ENCODE data around the gene CERS3. TPM values are rescaled to one million over a fixed set of nuclear protein-coding genes. Genes with fewer than 3 reads are reported as not detected.

Gene CERS3
- total RNA-seq, 1 experiment from 2014 or later, result not detected

GRCh38 chr15:100468285-100468684 lies 60.5 kb downstream of the CERS3 start:
- no TSS peak for BruUV-seq (replicated peaks)
- Histone ChIP-seq H3K27ac (ENCODE audit: low read depth, low read length, poor library complexity, severe bottlenecking) (no peak overlapping the region), H3K9me3 (ENCODE audit: low read depth, low read length, poor library complexity, severe bottlenecking) (no peaks in the 10 kb centered on the region), H3K4me3 (ENCODE audit: low read depth, low read length, poor library complexity, severe bottlenecking) (no peak overlapping the region), H3K27me3 (replicated peaks; ENCODE audit: insufficient read depth, low read depth, low read length, poor library complexity) (no peaks in the 10 kb centered on the region), H3K36me3 (ENCODE audit: insufficient read depth, low read length, poor library complexity, severe bottlenecking) (no peaks in the 10 kb centered on the region), H3K4me1 (ENCODE audit: insufficient read depth, low read length, poor library complexity, severe bottlenecking) (no peaks in the 10 kb centered on the region)
- no peak for TF ChIP-seq EZH2 (IDR thresholded peaks at IDR 0.05; ENCODE audit: borderline replicate concordance, low read depth, low read length, poor library complexity, severe bottlenecking)
- TF ChIP-seq, protein P1, sequence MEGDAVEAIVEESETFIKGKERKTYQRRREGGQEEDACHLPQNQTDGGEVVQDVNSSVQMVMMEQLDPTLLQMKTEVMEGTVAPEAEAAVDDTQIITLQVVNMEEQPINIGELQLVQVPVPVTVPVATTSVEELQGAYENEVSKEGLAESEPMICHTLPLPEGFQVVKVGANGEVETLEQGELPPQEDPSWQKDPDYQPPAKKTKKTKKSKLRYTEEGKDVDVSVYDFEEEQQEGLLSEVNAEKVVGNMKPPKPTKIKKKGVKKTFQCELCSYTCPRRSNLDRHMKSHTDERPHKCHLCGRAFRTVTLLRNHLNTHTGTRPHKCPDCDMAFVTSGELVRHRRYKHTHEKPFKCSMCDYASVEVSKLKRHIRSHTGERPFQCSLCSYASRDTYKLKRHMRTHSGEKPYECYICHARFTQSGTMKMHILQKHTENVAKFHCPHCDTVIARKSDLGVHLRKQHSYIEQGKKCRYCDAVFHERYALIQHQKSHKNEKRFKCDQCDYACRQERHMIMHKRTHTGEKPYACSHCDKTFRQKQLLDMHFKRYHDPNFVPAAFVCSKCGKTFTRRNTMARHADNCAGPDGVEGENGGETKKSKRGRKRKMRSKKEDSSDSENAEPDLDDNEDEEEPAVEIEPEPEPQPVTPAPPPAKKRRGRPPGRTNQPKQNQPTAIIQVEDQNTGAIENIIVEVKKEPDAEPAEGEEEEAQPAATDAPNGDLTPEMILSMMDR (conservative IDR thresholded peaks at IDR 0.05; ENCODE audit: low read depth, low read length), result no peak
- intact Hi-C loops (cut with micrococcal nuclease; ENCODE audit: unreplicated experiment), result no loop called here
- ChIA-PET POLR2A (ENCODE audit: low non-redundant PET) (no interaction called here), CTCF (no interaction called here)
- DNase-seq (ENCODE audit: low spot score), result no peak

GRCh38 chr15:100466073-100466472 lies 62.7 kb downstream of the CERS3 start:
- ChIA-PET POLR2A (ENCODE audit: low non-redundant PET) (no interaction called here), CTCF (no interaction called here)
- H3K9me3 ChIP-seq (ENCODE audit: low read depth, low read length, poor library complexity, severe bottlenecking), result no peaks in the 10 kb centered on the region
- no TSS peak for BruUV-seq (replicated peaks)
- no peaks in the 10 kb centered on the region for H3K4me1 ChIP-seq (ENCODE audit: insufficient read depth, low read length, poor library complexity, severe bottlenecking)
- H3K27me3 ChIP-seq (replicated peaks; ENCODE audit: insufficient read depth, low read depth, low read length, poor library complexity), result no peaks in the 10 kb centered on the region
- no peak overlapping the region for H3K27ac ChIP-seq (ENCODE audit: low read depth, low read length, poor library complexity, severe bottlenecking)
- H3K4me3 ChIP-seq (ENCODE audit: low read depth, low read length, poor library complexity, severe bottlenecking), result no peak overlapping the region
- DNase-seq (ENCODE audit: low spot score), result no peak
- H3K36me3 ChIP-seq (ENCODE audit: insufficient read depth, low read length, poor library complexity, severe bottlenecking), result no peaks in the 10 kb centered on the region
- TF ChIP-seq, protein P1 (conservative IDR thresholded peaks at IDR 0.05; ENCODE audit: low read depth, low read length), result no peak
- no peak for TF ChIP-seq EZH2 (IDR thresholded peaks at IDR 0.05; ENCODE audit: borderline replicate concordance, low read depth, low read length, poor library complexity, severe bottlenecking)
- intact Hi-C loops (cut with micrococcal nuclease; ENCODE audit: unreplicated experiment), result no loop called here

DNA sequence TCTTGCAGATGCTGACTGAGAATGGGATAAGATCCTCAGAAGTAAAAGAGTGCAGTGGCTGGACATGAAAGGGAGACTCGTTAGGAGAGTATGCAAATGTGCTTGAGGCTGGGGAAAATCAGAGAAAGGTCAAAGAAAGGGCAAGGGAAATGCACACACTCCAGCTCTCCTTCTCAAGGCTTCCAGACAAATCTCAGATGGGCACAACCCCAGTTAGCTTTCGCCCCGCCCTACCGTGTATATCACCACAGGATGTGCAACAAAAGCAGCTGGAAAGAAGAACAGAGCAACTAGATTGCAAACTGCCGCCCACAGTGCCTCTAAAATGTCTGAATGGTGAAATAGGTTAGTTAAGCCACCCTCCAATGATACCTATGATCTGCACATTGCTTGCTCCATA lies 63.9 kb downstream of the CERS3 start:
- TF ChIP-seq, protein P1 (conservative IDR thresholded peaks at IDR 0.05; ENCODE audit: low read depth, low read length), result no peak
- no peak for TF ChIP-seq EZH2 (IDR thresholded peaks at IDR 0.05; ENCODE audit: borderline replicate concordance, low read depth, low read length, poor library complexity, severe bottlenecking)
- no peaks in the 10 kb centered on the region for H3K4me1 ChIP-seq (ENCODE audit: insufficient read depth, low read length, poor library complexity, severe bottlenecking)
- H3K27ac ChIP-seq (ENCODE audit: low read depth, low read length, poor library complexity, severe bottlenecking), result no peak overlapping the region
- BruUV-seq (replicated peaks), result no TSS peak
- intact Hi-C loops (cut with micrococcal nuclease; ENCODE audit: unreplicated experiment), result no loop called here
- H3K9me3 ChIP-seq (ENCODE audit: low read depth, low read length, poor library complexity, severe bottlenecking), result no peaks in the 10 kb centered on the region
- no peaks in the 10 kb centered on the region for H3K36me3 ChIP-seq (ENCODE audit: insufficient read depth, low read length, poor library complexity, severe bottlenecking)
- no peak overlapping the region for H3K4me3 ChIP-seq (ENCODE audit: low read depth, low read length, poor library complexity, severe bottlenecking)
- ChIA-PET POLR2A (ENCODE audit: low non-redundant PET) (no interaction called here), CTCF (no interaction called here)
- H3K27me3 ChIP-seq (replicated peaks; ENCODE audit: insufficient read depth, low read depth, low read length, poor library complexity), result no peaks in the 10 kb centered on the region
- no peak for DNase-seq (ENCODE audit: low spot score)

Measured in A673 (cell line).